Heart left ventricle (tissue), 16 donors: Measurements from ENCODE around the gene ZNF423. TPM values are rescaled to one million over a fixed set of nuclear protein-coding genes. Genes with fewer than 3 reads are reported as not detected.
A peak's percentile ranks its signal among the peaks of the same experiment; 100 is the strongest.

Experiments used
- ATAC-seq, 4 donors: fragments of 200-7000 bp; cut with Tn5 transposase; one replicate each; pipeline ENCODE4 v1.9.1; 2020 to 2022; ENCODE audit warnings: moderate library complexity in 4 of 4, mild to moderate bottlenecking in 3 of 4, moderate number of reproducible peaks in 1 of 4
- DNase-seq, 5 donors: peaks; one replicate each; pipeline ENCODE4 v3.0.0-alpha.2; 2020
- H3K27ac ChIP-seq, 12 donors: fragments of 200-600 bp; sonication (generic) in 4 of 12; one replicate each; pipeline versions ENCODE4 v1.5.0 to v1.8.0; 2016 to 2022; ENCODE audit warnings: mild to moderate bottlenecking in 2 of 12
- H3K27me3 ChIP-seq, 9 donors: fragments of 200-600 bp; sonication (generic) in 2 of 9; one replicate each; pipeline versions ENCODE4 v1.5.1 to v1.8.0; 2016 to 2022; ENCODE audit warnings: mild to moderate bottlenecking in 3 of 9
- H3K36me3 ChIP-seq, 9 donors: fragments of 200-600 bp; sonication (generic) in 2 of 9; one replicate each; pipeline versions ENCODE4 v1.5.0 to v1.8.0; 2018 to 2022; ENCODE audit warnings: mild to moderate bottlenecking in 2 of 9
- H3K4me1 ChIP-seq, 12 donors: fragments of 200-600 bp; sonication (generic) in 4 of 12; one replicate each; pipeline versions ENCODE4 v1.5.0 to v1.8.0; 2016 to 2022; ENCODE audit warnings: mild to moderate bottlenecking in 3 of 12
- H3K4me3 ChIP-seq, 12 donors: fragments of 200-600 bp; sonication (generic) in 4 of 12; one replicate each; pipeline versions ENCODE4 v1.5.0 to v1.8.0; 2017 to 2022; ENCODE audit warnings: mild to moderate bottlenecking in 9 of 12, moderate library complexity in 4 of 12
- H3K9me3 ChIP-seq, 12 donors: fragments of 200-600 bp; sonication (generic) in 4 of 12; one replicate each; pipeline versions ENCODE4 v1.5.0 to v1.8.0; 2016 to 2022; ENCODE audit warnings: mild to moderate bottlenecking in 1 of 12
- POLR2A ChIP-seq, 2 donors: fragments of 450-650 bp; IDR thresholded peaks; one replicate each; pipeline ENCODE4 v1.6.1; 2017; ENCODE audit warnings: antibody characterized with exemption in 2 of 2, mild to moderate bottlenecking in 2 of 2, moderate library complexity in 2 of 2
- whole genome bisulfite sequencing, 4 donors: extraction: QIAGEN DNeasy Blood & Tissue Kit in 2 of 4; methylation state at CpG; one replicate each; pipeline versions ENCODE4 v1.1.5 to v1.1.7; 2013 to 2018; 5-methylcytosine and 5-hydroxymethylcytosine counted together
- intact Hi-C, 10 donors: fragments of 100-400 bp; cut with DNase I; formaldehyde crosslinking; loops; one replicate each; pipeline versions ENCODE4 v1.11.1 to v1.14.2; 2022
- polyA plus RNA-seq, 2 donors: library from polyadenylated mRNA; stranded (reverse); fragments of 200-250 nt; gene quantifications; one replicate each; pipeline ENCODE4 v1.2.3, GENCODE V29; 2013
- total RNA-seq, 9 donors: library from RNA; depleted of rRNA in 2 of 9; stranded (reverse); fragments of >200 nt in 2 of 9; fragmentation: NEBNext Ultra II Directional in 3 of 9; extraction: Animal tissue kit (Norgen Biotek cat#: 25700) in 3 of 9; gene quantifications; one replicate each; pipeline versions ENCODE4 v1.1.0 to v1.2.4, GENCODE V29; 2016 to 2023
- TF ChIP-seq, protein P1 (sequence below), 12 donors: fragments of 200-600 bp; sonication (generic) in 4 of 12; IDR thresholded peaks; one replicate each; pipeline versions ENCODE4 v1.5.0 to v1.8.0; 2018 to 2022; ENCODE audit warnings: antibody characterized with exemption in 12 of 12, mild to moderate bottlenecking in 5 of 12
- donor health status: ischemic (EF 13 %, LVEDD 7.1; RV severe dilation, severe dysfunction).
- donor health status: healthy with polysubstance abuse.
- donor health status: DM: no; HTN: yes; CAD: no.
- donor health status: DM: no; HTN: no; CAD: no.
- donor health status: ischemic (EF 25% LVEDD 6.9; RV normal size, moderate dysfunction).
- donor health status: ischemic (EF 25% LVEDD 5.7; RV mildly dilated, moderate dysfunction).
- donor health status: healthy.
- donor health status: DM: yes; HTN: yes; CAD: no.
- donor health status: ischemic (EF 35%, LVEDD 5.7; RV mildly dilated, moderate dysfunction).
- donor health status: nonischemic (EF 11% LVEDD 7.7; RV severe dilation, severe dysfunction).
- donor health status: DM: yes; HTN: yes; CAD: no.
- donor health status: PGD.
- donor health status: ischemic (EF 29% LVEDD 5.4; RV normal size, mild dysfunction).
- donor health status: nonischemic (EF 23%, LVEDD 6.1; RV moderate dilation, normal function).

The ZNF423 gene
- total and polyA plus RNA-seq, 11 donors, result 1.8 to 10.4 (median 5.7) TPM

DNA sequence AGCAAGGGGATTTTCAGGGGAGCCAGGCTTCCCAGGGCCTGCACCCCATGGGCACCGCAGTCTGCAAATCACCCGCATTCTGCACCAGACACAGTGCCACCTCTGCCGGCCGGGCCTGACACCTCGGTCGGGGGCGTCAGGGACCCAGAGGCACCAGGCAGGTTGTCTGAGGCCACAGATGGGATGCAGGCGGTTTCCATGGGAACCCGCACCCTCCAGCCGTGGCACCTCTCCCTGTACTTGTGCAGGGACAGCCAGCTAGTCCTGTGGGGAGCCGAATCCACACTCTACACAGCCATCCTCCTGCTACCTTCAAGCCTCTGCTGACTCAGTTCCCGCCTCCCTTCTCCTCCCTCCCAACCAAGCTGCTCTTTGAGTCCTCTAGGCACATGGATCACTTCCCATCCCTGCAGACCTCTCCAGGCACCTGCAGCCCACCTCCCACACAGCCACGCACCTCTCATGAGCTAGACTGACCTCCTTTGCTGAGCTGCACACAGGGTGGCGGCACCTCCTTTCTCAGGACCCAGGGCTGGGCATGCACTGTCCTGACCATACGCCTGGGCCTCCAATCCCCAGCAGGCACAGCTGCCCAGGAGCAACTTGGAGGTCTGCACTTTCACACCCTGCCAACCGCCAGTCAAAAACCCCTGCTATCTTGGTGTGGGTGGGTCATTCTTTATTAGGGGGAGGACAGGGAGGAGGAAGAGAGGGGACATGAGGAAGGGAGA, 362.9 kb downstream of the ZNF423 start:
- Histone ChIP-seq H3K4me3 (no peak overlapping the region), H3K27ac (no peak overlapping the region), H3K36me3 (no peaks in the 10 kb centered on the region), H3K9me3 (no peaks in the 10 kb centered on the region), H3K4me1 (peaks cover 0 to 17% (median 7%) of the 10 kb centered on the region in 12 donors), H3K27me3 (no peaks in the 10 kb centered on the region)
- DNase-seq, result no peak
- intact Hi-C loops, result loop anchor here (1.0 to 10.0 kb wide), 17 partner anchors 51 to 432 kb away; partner anchors contain the start of gene ZNF423 (in 5 of the 10)
- WGBS, 4 donors, result 91 to 99% (median 96%) methylated on average over 7 to 16 of the region's 16 CpGs
- no peak for ATAC-seq
- no peak for TF ChIP-seq POLR2A (IDR thresholded peaks at IDR 0.05)
- TF ChIP-seq, protein P1, sequence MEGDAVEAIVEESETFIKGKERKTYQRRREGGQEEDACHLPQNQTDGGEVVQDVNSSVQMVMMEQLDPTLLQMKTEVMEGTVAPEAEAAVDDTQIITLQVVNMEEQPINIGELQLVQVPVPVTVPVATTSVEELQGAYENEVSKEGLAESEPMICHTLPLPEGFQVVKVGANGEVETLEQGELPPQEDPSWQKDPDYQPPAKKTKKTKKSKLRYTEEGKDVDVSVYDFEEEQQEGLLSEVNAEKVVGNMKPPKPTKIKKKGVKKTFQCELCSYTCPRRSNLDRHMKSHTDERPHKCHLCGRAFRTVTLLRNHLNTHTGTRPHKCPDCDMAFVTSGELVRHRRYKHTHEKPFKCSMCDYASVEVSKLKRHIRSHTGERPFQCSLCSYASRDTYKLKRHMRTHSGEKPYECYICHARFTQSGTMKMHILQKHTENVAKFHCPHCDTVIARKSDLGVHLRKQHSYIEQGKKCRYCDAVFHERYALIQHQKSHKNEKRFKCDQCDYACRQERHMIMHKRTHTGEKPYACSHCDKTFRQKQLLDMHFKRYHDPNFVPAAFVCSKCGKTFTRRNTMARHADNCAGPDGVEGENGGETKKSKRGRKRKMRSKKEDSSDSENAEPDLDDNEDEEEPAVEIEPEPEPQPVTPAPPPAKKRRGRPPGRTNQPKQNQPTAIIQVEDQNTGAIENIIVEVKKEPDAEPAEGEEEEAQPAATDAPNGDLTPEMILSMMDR (IDR thresholded peaks at IDR 0.05), result no peak

DNA sequence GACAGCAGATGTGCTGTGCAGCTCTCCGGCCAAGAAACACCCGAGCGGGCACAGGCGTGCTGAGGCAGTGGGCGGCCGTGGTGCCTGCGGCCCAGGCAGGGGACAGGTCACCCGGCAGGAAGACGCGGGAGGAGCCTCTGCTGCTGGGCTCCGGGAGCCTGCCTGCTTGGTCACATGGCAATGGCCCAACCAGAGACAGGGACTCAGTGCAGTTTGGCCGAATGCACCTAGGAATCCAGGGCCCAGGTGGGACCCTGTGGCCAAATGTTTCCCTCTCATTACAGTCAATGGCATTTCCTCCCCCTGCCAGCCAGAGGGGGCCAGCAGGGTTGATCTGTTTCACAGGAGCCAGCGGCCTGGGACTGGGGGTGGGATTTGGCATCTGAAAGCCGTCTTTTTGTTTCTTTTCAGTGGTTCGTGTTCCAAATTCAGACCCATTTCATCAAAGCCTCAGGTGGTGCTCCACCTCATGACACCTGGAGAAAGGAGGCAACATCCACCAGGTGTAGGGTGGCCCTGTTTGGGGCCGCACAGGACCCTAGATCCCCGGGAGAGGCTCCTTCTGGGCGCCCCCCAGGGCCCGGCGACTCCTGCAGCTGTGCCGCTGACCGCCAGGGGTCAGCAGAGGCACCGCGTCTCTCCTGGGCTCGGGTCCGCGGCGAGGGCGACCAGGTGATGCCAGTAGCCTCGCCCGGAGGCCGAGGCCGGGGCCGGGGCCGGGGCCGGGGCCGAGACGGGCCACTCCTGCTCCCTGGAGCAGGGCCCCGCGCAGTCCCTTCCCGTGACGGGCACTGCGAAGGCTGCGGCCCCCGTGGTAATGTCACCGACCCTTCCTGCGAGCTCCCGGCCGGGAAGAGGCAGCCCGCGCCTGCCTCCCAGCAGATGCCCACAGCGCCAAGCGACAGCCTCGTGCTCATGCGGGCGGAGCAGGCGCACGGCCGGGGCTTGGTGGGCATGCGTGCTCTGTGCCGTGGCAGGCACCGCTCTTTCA, 363.8 kb downstream of the ZNF423 start:
- peak overlapping the region in 11 of 12 donors; percentile 0 to 56 (median 46) for H3K4me3 ChIP-seq
- WGBS, 4 donors, result 22 to 43% (median 30%) methylated on average over 25 to 62 of the region's 62 CpGs
- H3K27ac ChIP-seq, result peak overlapping the region in 6 of 12 donors; percentile 2 to 67 (median 42)
- peak; percentile 44 to 80 (median 53) for DNase-seq
- H3K4me1 ChIP-seq, result peaks cover 0 to 17% (median 7%) of the 10 kb centered on the region in 12 donors
- H3K36me3 ChIP-seq, result no peaks in the 10 kb centered on the region
- TF ChIP-seq POLR2A (IDR thresholded peaks at IDR 0.05), result peak in 1 of 2 donors; percentile 12
- TF ChIP-seq, protein P1 (IDR thresholded peaks at IDR 0.05), result peak in 11 of 12 donors; percentile 92 to 98 (median 96)
- intact Hi-C loops, result loop anchor here (1.0 to 10.0 kb wide), 17 partner anchors 50 to 433 kb away; partner anchors contain the start of gene ZNF423 (in 5 of the 10)
- no peaks in the 10 kb centered on the region for H3K9me3 ChIP-seq
- ATAC-seq, result peak; percentile 55 to 88 (median 73)
- H3K27me3 ChIP-seq, result no peaks in the 10 kb centered on the region

DNA sequence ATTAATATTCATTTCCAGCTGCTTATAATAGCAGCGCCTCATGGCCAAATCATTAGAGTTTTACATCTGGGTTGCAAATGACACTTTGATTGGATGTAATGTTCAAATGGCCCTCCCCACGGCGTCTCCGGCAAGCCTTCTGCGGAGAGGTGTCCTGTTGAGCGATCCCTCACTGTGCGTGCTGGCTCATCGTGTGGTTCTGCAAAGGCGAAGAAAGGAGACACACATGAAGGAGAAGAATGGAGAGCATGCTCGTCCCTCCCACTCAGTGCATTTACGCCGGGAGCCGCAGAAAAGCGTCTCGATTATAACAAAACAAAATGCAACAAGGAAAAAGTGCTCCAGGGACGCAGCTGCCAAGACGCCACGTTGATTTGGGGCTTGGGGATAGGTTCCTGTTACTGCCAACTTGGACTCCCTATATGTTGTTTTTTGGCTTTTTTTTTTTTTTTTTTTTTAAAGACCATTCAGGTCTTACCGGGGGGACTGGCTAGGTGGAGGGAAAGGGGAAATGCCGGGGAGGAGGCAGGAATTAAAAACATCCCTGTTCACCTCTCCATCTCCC, 364.7 kb downstream of the ZNF423 start:
- H3K36me3 ChIP-seq, result no peaks in the 10 kb centered on the region
- H3K4me1 ChIP-seq, result peaks cover 0 to 17% (median 7%) of the 10 kb centered on the region in 12 donors
- peak overlapping the region in 5 of 12 donors; percentile 40 to 56 (median 50) for H3K4me3 ChIP-seq
- peak overlapping the region in 1 of 12 donors; percentile 67 for H3K27ac ChIP-seq
- peak in 1 of 5 donors; percentile 13 for DNase-seq
- WGBS, 4 donors, result 77 to 83% (median 80%) methylated on average over 20 of the region's 20 CpGs
- intact Hi-C loops, result loop anchor here (5.0 to 10.0 kb wide), 15 partner anchors 49 to 434 kb away; partner anchors contain the start of gene ZNF423 (in 4 of the 10)
- TF ChIP-seq, protein P1 (IDR thresholded peaks at IDR 0.05), result no peak
- no peak for TF ChIP-seq POLR2A (IDR thresholded peaks at IDR 0.05)
- no peaks in the 10 kb centered on the region for H3K27me3 ChIP-seq
- no peak for ATAC-seq
- peaks cover 0 to 3% (median 0%) of the 10 kb centered on the region in 12 donors for H3K9me3 ChIP-seq
